PC-9 (cell line): ENCODE measurements around the gene ZNF197.

Experiments
- EZH2 ChIP-seq: fragments of 200-600 bp; sonication (generic); IDR thresholded peaks from 2 replicates; pipeline ENCODE4 v1.8.0; 2017; ENCODE audit warnings: antibody characterized with exemption, low read depth
- TF ChIP-seq, protein P1 (sequence below): fragments of 200-600 bp; sonication (generic); conservative IDR thresholded peaks from 2 replicates; pipeline ENCODE4 v1.6.1; 2017; ENCODE audit warnings: mixed run types, antibody characterized with exemption, mild to moderate bottlenecking, moderate library complexity

DNA sequence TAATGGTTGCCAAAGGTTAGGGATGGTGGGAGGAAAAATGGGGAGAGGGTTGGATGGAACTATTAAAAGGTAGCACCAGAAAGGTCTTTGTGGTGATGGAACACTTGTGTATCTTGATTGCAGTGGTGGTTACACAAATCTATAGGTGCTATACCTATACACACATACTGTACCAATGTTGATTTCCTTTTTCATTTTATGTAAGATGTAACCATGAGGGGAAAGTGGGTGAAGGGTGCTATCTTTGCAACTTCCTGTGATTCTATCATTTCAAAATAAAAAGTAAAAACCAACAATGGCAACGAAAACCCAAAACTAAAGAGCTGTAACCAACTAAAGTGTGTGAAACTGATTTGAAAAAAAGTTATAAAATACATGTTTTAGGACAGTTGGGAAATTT lies 22.9 kb downstream of the ZNF197 start:
- TF ChIP-seq, protein P1, sequence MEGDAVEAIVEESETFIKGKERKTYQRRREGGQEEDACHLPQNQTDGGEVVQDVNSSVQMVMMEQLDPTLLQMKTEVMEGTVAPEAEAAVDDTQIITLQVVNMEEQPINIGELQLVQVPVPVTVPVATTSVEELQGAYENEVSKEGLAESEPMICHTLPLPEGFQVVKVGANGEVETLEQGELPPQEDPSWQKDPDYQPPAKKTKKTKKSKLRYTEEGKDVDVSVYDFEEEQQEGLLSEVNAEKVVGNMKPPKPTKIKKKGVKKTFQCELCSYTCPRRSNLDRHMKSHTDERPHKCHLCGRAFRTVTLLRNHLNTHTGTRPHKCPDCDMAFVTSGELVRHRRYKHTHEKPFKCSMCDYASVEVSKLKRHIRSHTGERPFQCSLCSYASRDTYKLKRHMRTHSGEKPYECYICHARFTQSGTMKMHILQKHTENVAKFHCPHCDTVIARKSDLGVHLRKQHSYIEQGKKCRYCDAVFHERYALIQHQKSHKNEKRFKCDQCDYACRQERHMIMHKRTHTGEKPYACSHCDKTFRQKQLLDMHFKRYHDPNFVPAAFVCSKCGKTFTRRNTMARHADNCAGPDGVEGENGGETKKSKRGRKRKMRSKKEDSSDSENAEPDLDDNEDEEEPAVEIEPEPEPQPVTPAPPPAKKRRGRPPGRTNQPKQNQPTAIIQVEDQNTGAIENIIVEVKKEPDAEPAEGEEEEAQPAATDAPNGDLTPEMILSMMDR, result no peak
- no peak for TF ChIP-seq EZH2
